ENCODE measurements around the gene SCYL2.
"Not testable (repeated sequence)": the region's sequence is repeated elsewhere in the genome, so short reads cannot be mapped to it uniquely, and the experiment has no call there.

The SCYL2 gene

GRCh38 chr12:100331871-100332270, 64.9 kb downstream of the SCYL2 start:
- no peak for DNase-seq

- DNase-seq, result no peak
Measured at GRCh38 chr12:100332852-100333251, 65.9 kb downstream of the SCYL2 start.

GRCh38 chr12:100337299-100337698, 70.3 kb downstream of the SCYL2 start:
- no peak for DNase-seq

- no peak for DNase-seq
Measured at GRCh38 chr12:100337727-100338126, 70.8 kb downstream of the SCYL2 start.

GRCh38 chr12:100339071-100339470, 72.1 kb downstream of the SCYL2 start:
- DNase-seq, result no peak

- not testable (repeated sequence) for DNase-seq
Measured at GRCh38 chr12:100342897-100343296, 75.9 kb downstream of the SCYL2 start.

GRCh38 chr12:100344351-100344750, 77.4 kb downstream of the SCYL2 start:
- DNase-seq, result not testable (repeated sequence)

GRCh38 chr12:100345020-100345767, 78.2 kb downstream of the SCYL2 start:
- no peak for DNase-seq

GRCh38 chr12:100346660-100347059, 79.7 kb downstream of the SCYL2 start:
- DNase-seq, result peak; percentile 39

GRCh38 chr12:100348657-100349454, 81.9 kb downstream of the SCYL2 start:
- DNase-seq, result peak; percentile 60

- peak; percentile 19 for DNase-seq
Measured at GRCh38 chr12:100356644-100357223, 89.8 kb downstream of the SCYL2 start, which contains the start of gene SLC17A8. SLC17A8 (plus strand) TSS chr12:100357074; CDS start chr12:100357392, 318 bp downstream.

GRCh38 chr12:100359248-100359647, 92.3 kb downstream of the SCYL2 start:
- no peak for DNase-seq

GRCh38 chr12:100359822-100360221, 92.8 kb downstream of the SCYL2 start:
- no peak for DNase-seq

- no peak for DNase-seq
Measured at GRCh38 chr12:100360450-100360849, 93.5 kb downstream of the SCYL2 start.

- DNase-seq, result no peak
Measured at GRCh38 chr12:100364324-100364723, 97.3 kb downstream of the SCYL2 start.

- no peak for DNase-seq
Measured at GRCh38 chr12:100365411-100365810, 98.4 kb downstream of the SCYL2 start.

- DNase-seq, result no peak
Measured at GRCh38 chr12:100368066-100368465, 101.1 kb downstream of the SCYL2 start.

- DNase-seq, result no peak
Measured at GRCh38 chr12:100371146-100371545, 104.2 kb downstream of the SCYL2 start.

- DNase-seq, result no peak
Measured at GRCh38 chr12:100372853-100373640, 106.1 kb downstream of the SCYL2 start.

GRCh38 chr12:100375038-100375735, 108.2 kb downstream of the SCYL2 start:
- DNase-seq, result no peak

GRCh38 chr12:100376161-100376560, 109.2 kb downstream of the SCYL2 start:
- DNase-seq, result no peak

GRCh38 chr12:100381379-100381778, 114.4 kb downstream of the SCYL2 start:
- DNase-seq, result no peak
